H1 (cell line): ENCODE data around the gene LBH.
A peak's percentile ranks its signal among the peaks of the same experiment; 100 is the strongest.

Experiments
- CBX8 ChIP-seq: fragments of 300-800, 300-1000 bp; sonication (generic); IDR thresholded peaks from 2 replicates; pipeline ENCODE4 v1.7.1; 2016; ENCODE audit warnings: low read depth, low read length, borderline replicate concordance
- EP300 ChIP-seq, 2 experiments: IDR thresholded peaks; 1 replicate in 1 of 2; 2 replicates in 1 of 2; pipeline ENCODE4 v1.6.1; 2011 to 2012; ENCODE audit warnings: low read depth in 2 of 2, low read length in 2 of 2, mild to moderate bottlenecking in 2 of 2, borderline replicate concordance in 1 of 2, inconsistent platforms in 1 of 2, moderate library complexity in 1 of 2
- EZH2 ChIP-seq: fragments of 200-600 bp; sonication (generic); IDR thresholded peaks from 2 replicates; pipeline ENCODE4 v1.7.1; 2012; ENCODE audit warnings: low read depth, mild to moderate bottlenecking, moderate library complexity, low read length, inconsistent platforms; ENCODE audit not compliant: severe bottlenecking
- POLR2A ChIP-seq, 2 experiments: IDR thresholded peaks; 1 replicate in 1 of 2; 2 replicates in 1 of 2; pipeline ENCODE4 v1.6.1; 2011; ENCODE audit warnings: low read depth in 2 of 2, low read length in 2 of 2, mild to moderate bottlenecking in 2 of 2; ENCODE audit errors: control extremely low read depth in 1 of 2
- POLR2AphosphoS5 ChIP-seq: IDR thresholded peaks from 2 replicates; pipeline ENCODE4 v1.6.1; 2011; ENCODE audit warnings: low read depth, low read length
- RAD21 ChIP-seq, 2 experiments: IDR thresholded peaks in 1 of 2; conservative IDR thresholded peaks in 1 of 2; 2 replicates each; pipeline ENCODE4 v1.6.1; 2011; ENCODE audit warnings: low read depth in 2 of 2, low read length in 2 of 2, improper control_type of control experiment in 1 of 2, inconsistent platforms in 1 of 2, mild to moderate bottlenecking in 1 of 2, moderate library complexity in 1 of 2
- RFX5 ChIP-seq: IDR thresholded peaks from 2 replicates; pipeline ENCODE4 v1.6.1; 2011; ENCODE audit warnings: low read depth, low read length, improper control_type of control experiment, borderline replicate concordance
- SRF ChIP-seq: IDR thresholded peaks from 2 replicates; pipeline ENCODE4 v1.6.1; 2011; ENCODE audit warnings: mild to moderate bottlenecking, low read depth, low read length, moderate library complexity
- TEAD4 ChIP-seq: IDR thresholded peaks from 2 replicates; pipeline ENCODE4 v1.6.1; 2012; ENCODE audit warnings: low read depth, low read length, inconsistent platforms, mixed read lengths
- ZNF274 ChIP-seq: IDR thresholded peaks from 2 replicates; pipeline ENCODE4 v1.7.0; 2012; ENCODE audit warnings: low read length, borderline replicate concordance; ENCODE audit errors: extremely low read depth
- TF ChIP-seq, protein P1 (sequence below), 3 experiments: IDR thresholded peaks; 1 replicate in 2 of 3; 2 replicates in 1 of 3; pipeline versions ENCODE4 v1.5.1 to v1.6.1; 2011; ENCODE audit warnings: low read length in 3 of 3, mild to moderate bottlenecking in 3 of 3, inconsistent platforms in 2 of 3, low read depth in 1 of 3, moderate library complexity in 1 of 3; ENCODE audit not compliant: insufficient read depth in 1 of 3; ENCODE audit errors: control extremely low read depth in 1 of 3
- TF ChIP-seq, protein P2 (sequence below): IDR thresholded peaks from 2 replicates; pipeline ENCODE4 v1.6.1; 2012; ENCODE audit warnings: inconsistent platforms

DNA sequence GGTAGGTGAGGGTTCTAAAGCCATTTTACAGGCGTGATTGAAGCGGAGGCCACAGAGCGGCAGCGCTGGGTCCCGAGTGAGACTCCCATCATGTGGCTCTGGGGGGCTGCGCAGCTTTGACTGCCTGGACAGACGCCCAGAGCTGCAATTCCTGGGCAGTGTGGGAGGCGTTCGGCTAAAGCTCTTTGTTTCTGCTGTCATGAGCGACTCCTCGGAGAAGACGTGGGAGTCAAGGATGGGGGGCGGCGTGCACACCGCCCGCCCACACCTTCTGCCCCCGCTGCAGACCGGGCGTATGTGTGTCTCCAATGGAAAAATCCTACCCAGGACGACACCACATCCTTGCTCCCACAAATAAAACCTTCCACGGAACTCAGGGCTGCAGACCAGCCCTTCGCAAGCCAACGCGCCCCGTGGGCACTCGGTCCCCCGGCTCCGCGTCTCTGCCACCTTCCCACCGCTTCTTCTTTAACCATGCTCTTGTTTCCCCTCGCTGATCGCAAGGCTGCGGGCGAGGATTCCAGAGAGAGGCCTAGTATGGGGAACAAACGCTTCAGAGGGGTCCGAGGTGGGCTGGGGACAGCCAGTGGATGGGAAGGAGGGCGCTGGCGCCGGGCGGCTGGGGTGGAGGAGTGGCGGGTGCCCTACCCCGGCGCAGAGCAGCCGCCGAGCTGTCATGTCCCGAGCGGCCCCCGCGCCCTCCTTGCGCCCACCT, 680 bp upstream of the LBH start:
- TF ChIP-seq, protein P1, sequence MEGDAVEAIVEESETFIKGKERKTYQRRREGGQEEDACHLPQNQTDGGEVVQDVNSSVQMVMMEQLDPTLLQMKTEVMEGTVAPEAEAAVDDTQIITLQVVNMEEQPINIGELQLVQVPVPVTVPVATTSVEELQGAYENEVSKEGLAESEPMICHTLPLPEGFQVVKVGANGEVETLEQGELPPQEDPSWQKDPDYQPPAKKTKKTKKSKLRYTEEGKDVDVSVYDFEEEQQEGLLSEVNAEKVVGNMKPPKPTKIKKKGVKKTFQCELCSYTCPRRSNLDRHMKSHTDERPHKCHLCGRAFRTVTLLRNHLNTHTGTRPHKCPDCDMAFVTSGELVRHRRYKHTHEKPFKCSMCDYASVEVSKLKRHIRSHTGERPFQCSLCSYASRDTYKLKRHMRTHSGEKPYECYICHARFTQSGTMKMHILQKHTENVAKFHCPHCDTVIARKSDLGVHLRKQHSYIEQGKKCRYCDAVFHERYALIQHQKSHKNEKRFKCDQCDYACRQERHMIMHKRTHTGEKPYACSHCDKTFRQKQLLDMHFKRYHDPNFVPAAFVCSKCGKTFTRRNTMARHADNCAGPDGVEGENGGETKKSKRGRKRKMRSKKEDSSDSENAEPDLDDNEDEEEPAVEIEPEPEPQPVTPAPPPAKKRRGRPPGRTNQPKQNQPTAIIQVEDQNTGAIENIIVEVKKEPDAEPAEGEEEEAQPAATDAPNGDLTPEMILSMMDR (IDR thresholded peaks at IDR 0.05; ENCODE audit: control extremely low read depth in 1 of 3, insufficient read depth in 1 of 3, low read depth in 1 of 3, low read length in 3 of 3), result 0 out of 4 replicates have a peak, but pooled peaks of 1 of the 3 experiments have one; percentile 20
- no peak for TF ChIP-seq ZNF274
- no peak for TF ChIP-seq SRF
- TF ChIP-seq POLR2A (IDR thresholded peaks at IDR 0.05; ENCODE audit: control extremely low read depth in 1 of 2, low read depth in 2 of 2, low read length in 2 of 2), result no peak
- TF ChIP-seq EP300 (IDR thresholded peaks at IDR 0.05; ENCODE audit: borderline replicate concordance in 1 of 2, low read depth in 2 of 2, low read length in 2 of 2), result no peak
- TF ChIP-seq TEAD4, result no peak
- no peak for TF ChIP-seq CBX8
- TF ChIP-seq RFX5, result no peak
- no peak for TF ChIP-seq POLR2AphosphoS5
- peak; percentile 37 for TF ChIP-seq EZH2
- peak in 1 of 2 experiments; percentile 30; a peak in 1 of 4 replicates for TF ChIP-seq RAD21 (IDR thresholded peaks at IDR 0.05 in 1 of 2, conservative IDR thresholded peaks at IDR 0.05 in 1 of 2; ENCODE audit: low read depth in 2 of 2, low read length in 2 of 2)
- TF ChIP-seq, protein P2, sequence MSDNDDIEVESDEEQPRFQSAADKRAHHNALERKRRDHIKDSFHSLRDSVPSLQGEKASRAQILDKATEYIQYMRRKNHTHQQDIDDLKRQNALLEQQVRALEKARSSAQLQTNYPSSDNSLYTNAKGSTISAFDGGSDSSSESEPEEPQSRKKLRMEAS, result 0 out of 2 replicates have a peak, but pooled peaks have one; percentile 12
